NB4 (cell line): ENCODE data around the gene PKM.

Experiments
- POLR2A ChIP-seq: IDR thresholded peaks from 2 replicates; pipeline ENCODE4 v1.6.1; 2011; ENCODE audit warnings: mild to moderate bottlenecking; ENCODE audit not compliant: insufficient read length; ENCODE audit errors: extremely low read depth
- TF ChIP-seq, protein P1 (sequence below): IDR thresholded peaks from one replicate; pipeline ENCODE4 v1.5.1; 2012; ENCODE audit warnings: low read depth, low read length

- no peak for TF ChIP-seq POLR2A
- TF ChIP-seq, protein P1, sequence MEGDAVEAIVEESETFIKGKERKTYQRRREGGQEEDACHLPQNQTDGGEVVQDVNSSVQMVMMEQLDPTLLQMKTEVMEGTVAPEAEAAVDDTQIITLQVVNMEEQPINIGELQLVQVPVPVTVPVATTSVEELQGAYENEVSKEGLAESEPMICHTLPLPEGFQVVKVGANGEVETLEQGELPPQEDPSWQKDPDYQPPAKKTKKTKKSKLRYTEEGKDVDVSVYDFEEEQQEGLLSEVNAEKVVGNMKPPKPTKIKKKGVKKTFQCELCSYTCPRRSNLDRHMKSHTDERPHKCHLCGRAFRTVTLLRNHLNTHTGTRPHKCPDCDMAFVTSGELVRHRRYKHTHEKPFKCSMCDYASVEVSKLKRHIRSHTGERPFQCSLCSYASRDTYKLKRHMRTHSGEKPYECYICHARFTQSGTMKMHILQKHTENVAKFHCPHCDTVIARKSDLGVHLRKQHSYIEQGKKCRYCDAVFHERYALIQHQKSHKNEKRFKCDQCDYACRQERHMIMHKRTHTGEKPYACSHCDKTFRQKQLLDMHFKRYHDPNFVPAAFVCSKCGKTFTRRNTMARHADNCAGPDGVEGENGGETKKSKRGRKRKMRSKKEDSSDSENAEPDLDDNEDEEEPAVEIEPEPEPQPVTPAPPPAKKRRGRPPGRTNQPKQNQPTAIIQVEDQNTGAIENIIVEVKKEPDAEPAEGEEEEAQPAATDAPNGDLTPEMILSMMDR, result no peak
These were observed 55.6 kb downstream of the PKM start for GRCh38 chr15:72175186-72176044.
